ENCODE data around the gene SPTY2D1. TPM values are rescaled to one million over a fixed set of nuclear protein-coding genes. Genes with fewer than 3 reads are reported as not detected.

The SPTY2D1 gene
- total and polyA plus RNA-seq, 2 experiments from 2014 or later = 5.9 to 14.1 TPM

GRCh38 chr11:18669219-18669596 lies 35.1 kb upstream of the SPTY2D1 start:
- no peak overlapping the region for H3K4me3 Mint-ChIP-seq
- H3K27ac Mint-ChIP-seq = no peak overlapping the region
- no peaks in the 10 kb centered on the region for H4K20me1 ChIP-seq (replicated peaks; ENCODE audit: insufficient read depth)
- peaks cover 10% of the 10 kb centered on the region for H3K4me1 ChIP-seq (ENCODE audit: insufficient read depth)
- no peaks in the 10 kb centered on the region for H3K9me3 Mint-ChIP-seq
- no peaks in the 10 kb centered on the region for H3K36me3 Mint-ChIP-seq (ENCODE audit: low read depth)
- H3K4me2 ChIP-seq = no peak overlapping the region
- H3K79me2 ChIP-seq (replicated peaks; ENCODE audit: insufficient read depth) = no peaks in the 10 kb centered on the region
- H3K36me3 ChIP-seq (ENCODE audit: insufficient read depth) = no peaks in the 10 kb centered on the region
- H3K9me2 ChIP-seq (ENCODE audit: insufficient read depth) = no peaks in the 10 kb centered on the region
- peaks cover 16% of the 10 kb centered on the region for H3K4me1 Mint-ChIP-seq
- TF ChIP-seq, protein P1, sequence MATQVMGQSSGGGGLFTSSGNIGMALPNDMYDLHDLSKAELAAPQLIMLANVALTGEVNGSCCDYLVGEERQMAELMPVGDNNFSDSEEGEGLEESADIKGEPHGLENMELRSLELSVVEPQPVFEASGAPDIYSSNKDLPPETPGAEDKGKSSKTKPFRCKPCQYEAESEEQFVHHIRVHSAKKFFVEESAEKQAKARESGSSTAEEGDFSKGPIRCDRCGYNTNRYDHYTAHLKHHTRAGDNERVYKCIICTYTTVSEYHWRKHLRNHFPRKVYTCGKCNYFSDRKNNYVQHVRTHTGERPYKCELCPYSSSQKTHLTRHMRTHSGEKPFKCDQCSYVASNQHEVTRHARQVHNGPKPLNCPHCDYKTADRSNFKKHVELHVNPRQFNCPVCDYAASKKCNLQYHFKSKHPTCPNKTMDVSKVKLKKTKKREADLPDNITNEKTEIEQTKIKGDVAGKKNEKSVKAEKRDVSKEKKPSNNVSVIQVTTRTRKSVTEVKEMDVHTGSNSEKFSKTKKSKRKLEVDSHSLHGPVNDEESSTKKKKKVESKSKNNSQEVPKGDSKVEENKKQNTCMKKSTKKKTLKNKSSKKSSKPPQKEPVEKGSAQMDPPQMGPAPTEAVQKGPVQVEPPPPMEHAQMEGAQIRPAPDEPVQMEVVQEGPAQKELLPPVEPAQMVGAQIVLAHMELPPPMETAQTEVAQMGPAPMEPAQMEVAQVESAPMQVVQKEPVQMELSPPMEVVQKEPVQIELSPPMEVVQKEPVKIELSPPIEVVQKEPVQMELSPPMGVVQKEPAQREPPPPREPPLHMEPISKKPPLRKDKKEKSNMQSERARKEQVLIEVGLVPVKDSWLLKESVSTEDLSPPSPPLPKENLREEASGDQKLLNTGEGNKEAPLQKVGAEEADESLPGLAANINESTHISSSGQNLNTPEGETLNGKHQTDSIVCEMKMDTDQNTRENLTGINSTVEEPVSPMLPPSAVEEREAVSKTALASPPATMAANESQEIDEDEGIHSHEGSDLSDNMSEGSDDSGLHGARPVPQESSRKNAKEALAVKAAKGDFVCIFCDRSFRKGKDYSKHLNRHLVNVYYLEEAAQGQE (IDR thresholded peaks at IDR 0.05; ENCODE audit: unreplicated experiment) = no peak
- no peak for ATAC-seq
- peak overlapping the region; percentile 39; the same call in 1 of the 2 replicates for H2AFZ ChIP-seq
- no peak overlapping the region for H3K4me3 ChIP-seq
- DNase-seq (ENCODE audit: low spot score) = no peak
- H3F3A ChIP-seq (replicated peaks; ENCODE audit: low read depth) = no peaks in the 10 kb centered on the region
- H3K27me3 ChIP-seq (ENCODE audit: insufficient read depth) = no peaks in the 10 kb centered on the region
- no peak overlapping the region for H3K27ac ChIP-seq (ENCODE audit: low read depth)
- peaks cover 7% of the 10 kb centered on the region for H3K27me3 Mint-ChIP-seq (ENCODE audit: insufficient read depth, low read depth, poor library complexity)

DNA sequence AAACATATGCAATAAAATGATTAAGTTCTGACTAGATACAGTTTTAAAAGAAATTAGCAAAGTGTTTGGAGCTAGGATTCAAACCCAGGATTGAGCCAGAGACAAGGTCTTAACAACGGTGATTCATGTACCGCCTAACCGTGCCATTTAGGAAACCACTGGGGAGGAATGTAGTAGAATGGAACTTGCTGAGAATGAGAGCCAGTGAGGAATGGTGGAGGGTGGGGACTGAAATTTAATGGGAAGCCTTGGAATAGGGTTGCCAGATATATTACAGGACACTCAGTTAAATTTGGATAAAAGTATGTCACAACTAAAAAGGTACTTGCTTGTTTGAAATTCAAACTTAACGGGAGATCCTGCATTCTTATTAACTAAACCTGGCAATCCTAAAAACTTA lies 34.0 kb upstream of the SPTY2D1 start:
- Mint-ChIP-seq H3K4me3 (no peak overlapping the region), H3K4me1 (peaks cover 16% of the 10 kb centered on the region), H3K9me3 (no peaks in the 10 kb centered on the region), H3K27me3 (ENCODE audit: insufficient read depth, low read depth, poor library complexity) (peaks cover 6% of the 10 kb centered on the region), H3K36me3 (ENCODE audit: low read depth) (no peaks in the 10 kb centered on the region), H3K27ac (peak overlapping the region; percentile 60; the same call in 1 of the 2 replicates)
- Histone ChIP-seq H2AFZ (peak overlapping the region; percentile 84), H3K79me2 (replicated peaks; ENCODE audit: insufficient read depth) (no peaks in the 10 kb centered on the region), H3K36me3 (ENCODE audit: insufficient read depth) (no peaks in the 10 kb centered on the region), H3F3A (replicated peaks; ENCODE audit: low read depth) (no peaks in the 10 kb centered on the region), H3K27me3 (ENCODE audit: insufficient read depth) (no peaks in the 10 kb centered on the region), H3K4me2 (peak overlapping the region; percentile 49; the same call in 1 of the 2 replicates), H4K20me1 (replicated peaks; ENCODE audit: insufficient read depth) (no peaks in the 10 kb centered on the region), H3K4me3 (no peak overlapping the region), H3K9me2 (ENCODE audit: insufficient read depth) (no peaks in the 10 kb centered on the region), H3K27ac (ENCODE audit: low read depth) (no peak overlapping the region), H3K4me1 (ENCODE audit: insufficient read depth) (peaks cover 10% of the 10 kb centered on the region)
- DNase-seq (ENCODE audit: low spot score) (peak; percentile 8), ATAC-seq (peak; percentile 40)
- TF ChIP-seq, protein P2, sequence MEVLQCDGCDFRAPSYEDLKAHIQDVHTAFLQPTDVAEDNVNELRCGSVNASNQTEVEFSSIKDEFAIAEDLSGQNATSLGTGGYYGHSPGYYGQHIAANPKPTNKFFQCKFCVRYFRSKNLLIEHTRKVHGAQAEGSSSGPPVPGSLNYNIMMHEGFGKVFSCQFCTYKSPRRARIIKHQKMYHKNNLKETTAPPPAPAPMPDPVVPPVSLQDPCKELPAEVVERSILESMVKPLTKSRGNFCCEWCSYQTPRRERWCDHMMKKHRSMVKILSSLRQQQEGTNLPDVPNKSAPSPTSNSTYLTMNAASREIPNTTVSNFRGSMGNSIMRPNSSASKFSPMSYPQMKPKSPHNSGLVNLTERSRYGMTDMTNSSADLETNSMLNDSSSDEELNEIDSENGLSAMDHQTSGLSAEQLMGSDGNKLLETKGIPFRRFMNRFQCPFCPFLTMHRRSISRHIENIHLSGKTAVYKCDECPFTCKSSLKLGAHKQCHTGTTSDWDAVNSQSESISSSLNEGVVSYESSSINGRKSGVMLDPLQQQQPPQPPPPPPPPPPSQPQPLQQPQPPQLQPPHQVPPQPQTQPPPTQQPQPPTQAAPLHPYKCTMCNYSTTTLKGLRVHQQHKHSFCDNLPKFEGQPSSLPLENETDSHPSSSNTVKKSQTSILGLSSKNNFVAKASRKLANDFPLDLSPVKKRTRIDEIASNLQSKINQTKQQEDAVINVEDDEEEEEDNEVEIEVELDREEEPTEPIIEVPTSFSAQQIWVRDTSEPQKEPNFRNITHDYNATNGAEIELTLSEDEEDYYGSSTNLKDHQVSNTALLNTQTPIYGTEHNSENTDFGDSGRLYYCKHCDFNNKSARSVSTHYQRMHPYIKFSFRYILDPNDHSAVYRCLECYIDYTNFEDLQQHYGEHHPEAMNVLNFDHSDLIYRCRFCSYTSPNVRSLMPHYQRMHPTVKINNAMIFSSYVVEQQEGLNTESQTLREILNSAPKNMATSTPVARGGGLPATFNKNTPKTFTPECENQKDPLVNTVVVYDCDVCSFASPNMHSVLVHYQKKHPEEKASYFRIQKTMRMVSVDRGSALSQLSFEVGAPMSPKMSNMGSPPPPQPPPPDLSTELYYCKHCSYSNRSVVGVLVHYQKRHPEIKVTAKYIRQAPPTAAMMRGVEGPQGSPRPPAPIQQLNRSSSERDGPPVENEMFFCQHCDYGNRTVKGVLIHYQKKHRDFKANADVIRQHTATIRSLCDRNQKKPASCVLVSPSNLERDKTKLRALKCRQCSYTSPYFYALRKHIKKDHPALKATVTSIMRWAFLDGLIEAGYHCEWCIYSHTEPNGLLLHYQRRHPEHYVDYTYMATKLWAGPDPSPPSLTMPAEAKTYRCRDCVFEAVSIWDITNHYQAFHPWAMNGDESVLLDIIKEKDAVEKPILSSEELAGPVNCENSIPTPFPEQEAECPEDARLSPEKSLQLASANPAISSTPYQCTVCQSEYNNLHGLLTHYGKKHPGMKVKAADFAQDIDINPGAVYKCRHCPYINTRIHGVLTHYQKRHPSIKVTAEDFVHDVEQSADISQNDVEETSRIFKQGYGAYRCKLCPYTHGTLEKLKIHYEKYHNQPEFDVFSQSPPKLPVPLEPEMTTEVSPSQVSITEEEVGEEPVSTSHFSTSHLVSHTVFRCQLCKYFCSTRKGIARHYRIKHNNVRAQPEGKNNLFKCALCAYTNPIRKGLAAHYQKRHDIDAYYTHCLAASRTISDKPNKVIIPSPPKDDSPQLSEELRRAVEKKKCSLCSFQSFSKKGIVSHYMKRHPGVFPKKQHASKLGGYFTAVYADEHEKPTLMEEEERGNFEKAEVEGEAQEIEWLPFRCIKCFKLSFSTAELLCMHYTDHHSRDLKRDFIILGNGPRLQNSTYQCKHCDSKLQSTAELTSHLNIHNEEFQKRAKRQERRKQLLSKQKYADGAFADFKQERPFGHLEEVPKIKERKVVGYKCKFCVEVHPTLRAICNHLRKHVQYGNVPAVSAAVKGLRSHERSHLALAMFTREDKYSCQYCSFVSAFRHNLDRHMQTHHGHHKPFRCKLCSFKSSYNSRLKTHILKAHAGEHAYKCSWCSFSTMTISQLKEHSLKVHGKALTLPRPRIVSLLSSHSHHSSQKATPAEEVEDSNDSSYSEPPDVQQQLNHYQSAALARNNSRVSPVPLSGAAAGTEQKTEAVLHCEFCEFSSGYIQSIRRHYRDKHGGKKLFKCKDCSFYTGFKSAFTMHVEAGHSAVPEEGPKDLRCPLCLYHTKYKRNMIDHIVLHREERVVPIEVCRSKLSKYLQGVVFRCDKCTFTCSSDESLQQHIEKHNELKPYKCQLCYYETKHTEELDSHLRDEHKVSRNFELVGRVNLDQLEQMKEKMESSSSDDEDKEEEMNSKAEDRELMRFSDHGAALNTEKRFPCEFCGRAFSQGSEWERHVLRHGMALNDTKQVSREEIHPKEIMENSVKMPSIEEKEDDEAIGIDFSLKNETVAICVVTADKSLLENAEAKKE (CRISPR knock-in tag; IDR thresholded peaks at IDR 0.05) = no peak
- TF ChIP-seq EZH2 (IDR thresholded peaks at IDR 0.05; ENCODE audit: low read depth, unreplicated experiment) (no peak), JUNB (IDR thresholded peaks at IDR 0.05; ENCODE audit: unreplicated experiment) (no peak), EZH2phosphoT487 (IDR thresholded peaks at IDR 0.05; ENCODE audit: unreplicated experiment) (no peak), CREB1 (CRISPR knock-in tag; IDR thresholded peaks at IDR 0.05; ENCODE audit: low read depth) (no peak), ZNF331 (CRISPR knock-in tag; IDR thresholded peaks at IDR 0.05; ENCODE audit: low read depth) (no peak), ZNF114 (CRISPR knock-in tag; IDR thresholded peaks at IDR 0.05) (no peak), NANOG (IDR thresholded peaks at IDR 0.05; ENCODE audit: borderline replicate concordance) (no peak), POLR2AphosphoS5 (IDR thresholded peaks at IDR 0.05; ENCODE audit: low read depth) (no peak)

All from GM23338 (cell line).